Stimulated activated CD4-positive, alpha-beta T cell treated with anti-CD3 and anti-CD28 coated beads, TNF-alpha, amount 100 ng/mL, for 1 hour (primary cell): ENCODE data around the gene AUTS2.
A peak's percentile ranks its signal among the peaks of the same experiment; 100 is the strongest.
"Not testable (repeated sequence)": the region's sequence is repeated elsewhere in the genome, so short reads cannot be mapped to it uniquely, and the experiment has no call there.

Experiments
- DNase-seq, 3 donors: peaks; one replicate each; pipeline ENCODE4 v3.0.0-alpha.2; 2020; ENCODE audit warnings: low read depth in 3 of 3, low spot score in 1 of 3

AUTS2 gene

DNA sequence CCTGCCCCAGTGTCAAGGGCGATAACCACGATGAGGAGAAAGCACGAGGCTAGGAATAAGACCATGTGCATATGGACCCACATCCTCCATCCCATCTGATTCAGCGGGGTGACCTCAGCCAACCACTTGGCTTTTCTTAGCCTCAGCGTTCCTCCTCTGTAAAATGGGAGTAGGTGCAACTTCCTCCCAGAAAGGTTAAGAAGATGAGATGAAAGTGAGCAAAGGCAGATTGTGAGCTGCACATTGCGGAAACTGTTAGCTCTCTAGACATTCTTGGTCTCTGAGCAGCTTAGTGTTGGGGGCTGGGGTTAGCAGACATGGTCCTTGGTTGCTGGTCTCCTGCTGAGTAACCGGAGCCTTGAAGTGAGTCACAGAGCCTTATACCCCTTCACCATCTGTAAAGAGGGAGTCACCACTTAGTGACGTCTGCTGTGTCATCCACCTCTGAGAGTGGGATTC, 1036.4 kb downstream of the AUTS2 start:
- DNase-seq, result no peak

DNA sequence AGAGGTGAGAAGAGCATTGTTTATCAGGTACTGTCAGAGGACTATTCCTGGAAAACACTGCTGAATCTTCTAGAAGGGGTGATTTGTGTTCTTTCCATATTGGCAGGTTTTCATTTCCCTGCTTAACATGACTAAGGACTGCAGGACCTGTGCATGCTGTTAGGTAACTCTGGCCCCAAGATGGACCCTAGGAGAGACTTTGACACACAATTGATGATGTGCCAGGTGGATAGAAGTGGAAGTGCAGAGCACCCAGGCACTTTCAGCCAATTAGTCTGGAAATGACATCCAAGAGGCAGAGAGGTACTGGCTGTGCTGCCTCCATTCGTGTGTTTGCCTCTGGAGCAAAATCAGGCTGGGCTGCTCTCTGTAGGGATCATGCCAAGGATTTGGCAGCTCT, 1037.4 kb downstream of the AUTS2 start:
- no peak for DNase-seq

DNA sequence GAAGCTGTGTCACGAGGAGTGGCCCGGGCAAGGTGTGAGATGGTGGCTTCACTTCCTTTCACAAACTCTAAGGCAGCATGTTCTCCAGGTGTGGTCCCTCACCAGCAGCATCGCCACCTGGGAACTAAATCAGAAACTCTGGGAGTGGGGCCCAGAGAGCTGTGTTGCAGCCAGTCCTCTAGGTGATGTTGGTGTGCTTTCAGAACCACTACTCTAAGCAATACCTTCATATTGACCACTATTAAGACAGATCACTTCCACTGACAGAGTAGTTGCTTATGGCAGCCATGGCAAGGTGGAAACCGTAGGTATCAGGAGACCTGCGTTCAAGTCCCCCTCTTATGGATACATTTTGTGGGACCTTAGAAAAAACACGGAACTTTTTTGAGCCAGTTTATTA, 1037.9 kb downstream of the AUTS2 start:
- DNase-seq, result no peak

DNA sequence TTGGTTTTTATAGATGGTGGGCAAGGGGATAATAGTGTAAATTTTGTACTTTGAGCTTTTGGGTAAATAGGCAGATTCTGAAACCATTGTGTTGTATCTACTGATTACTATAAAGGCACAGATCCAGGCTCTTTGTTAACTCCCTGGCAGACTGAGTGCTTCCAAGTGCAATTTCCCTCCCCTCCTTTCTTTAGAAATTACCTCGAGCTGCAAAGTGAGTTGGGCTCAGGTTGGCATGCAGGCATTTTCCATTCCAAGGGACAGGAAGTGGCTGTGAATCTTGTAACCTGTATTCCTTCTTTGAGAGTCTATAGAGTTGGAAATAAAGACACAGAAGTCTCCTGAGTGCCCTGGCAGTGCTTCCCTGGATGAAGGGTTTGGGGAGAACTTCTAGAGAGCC, 1039.5 kb downstream of the AUTS2 start:
- DNase-seq, result no peak

DNA sequence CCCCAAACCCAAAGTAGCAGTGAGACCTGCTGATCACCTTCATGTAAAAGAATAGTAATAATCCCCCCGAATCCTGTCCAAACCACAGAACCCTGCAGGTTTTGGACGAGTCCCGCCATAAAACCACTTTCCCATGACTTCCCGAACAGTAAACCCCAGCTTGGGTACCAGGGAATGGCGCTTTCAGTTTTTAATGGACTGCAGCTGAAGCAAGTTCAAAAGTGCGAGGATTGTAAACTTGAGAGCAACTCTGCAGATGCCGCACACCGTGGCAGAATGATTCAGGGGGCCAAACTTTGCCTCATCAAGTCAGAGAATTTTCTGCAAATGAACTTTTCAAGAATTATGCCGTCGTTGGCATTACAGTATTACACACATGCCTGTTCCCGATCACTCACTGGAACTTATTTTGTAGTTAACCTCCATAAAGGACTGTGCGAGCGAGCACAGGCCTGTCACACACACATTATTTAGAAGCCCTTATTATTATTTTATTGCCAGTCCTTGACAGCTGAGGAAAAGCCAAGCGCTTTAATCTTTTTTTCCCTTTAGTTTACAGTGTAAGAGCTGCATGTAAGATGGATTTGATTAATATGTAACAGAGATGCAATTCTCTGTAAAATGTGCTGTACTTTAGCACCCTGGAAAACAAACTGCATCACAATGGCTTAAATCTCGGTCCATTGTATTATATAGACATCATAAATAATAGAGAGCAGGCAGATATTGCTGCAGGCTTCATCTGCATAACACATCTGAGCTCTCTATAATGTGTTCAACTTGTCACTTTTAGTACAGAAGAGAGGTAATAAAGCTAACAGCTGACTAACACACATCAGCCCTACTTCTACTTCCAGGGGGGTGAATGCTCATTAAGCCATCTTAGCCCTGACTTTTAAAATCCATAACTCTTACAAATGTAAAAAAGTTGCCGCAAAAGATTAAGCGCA, 1040.2 kb downstream of the AUTS2 start:
- DNase-seq, result no peak

DNA sequence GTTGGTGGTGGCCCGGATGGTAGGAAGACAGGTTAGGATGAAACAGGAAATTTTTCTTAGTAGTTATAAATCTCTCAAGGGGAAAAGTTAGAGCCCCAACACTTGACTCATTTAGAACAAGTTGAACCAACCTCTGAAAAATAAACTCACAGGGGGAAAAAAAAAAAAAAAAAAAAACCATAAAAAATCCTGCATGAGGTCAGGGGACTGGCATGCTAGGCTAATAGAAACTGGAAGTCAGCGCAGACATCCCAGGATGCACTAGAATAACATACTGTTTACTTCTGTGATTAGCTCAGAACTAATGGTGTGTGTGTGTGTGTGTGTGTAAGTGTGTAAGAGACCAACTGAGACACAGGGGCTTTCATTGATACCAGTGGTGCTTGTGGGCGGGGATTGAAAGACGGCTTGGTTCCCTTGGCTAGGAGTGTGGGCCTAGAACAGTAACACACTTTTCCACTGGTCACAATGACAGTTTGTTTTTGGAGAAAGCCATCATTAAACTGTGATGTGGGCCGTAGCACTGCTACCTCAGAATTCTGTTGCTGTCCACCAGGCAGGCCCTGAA, 1042.1 kb downstream of the AUTS2 start:
- no peak for DNase-seq

DNA sequence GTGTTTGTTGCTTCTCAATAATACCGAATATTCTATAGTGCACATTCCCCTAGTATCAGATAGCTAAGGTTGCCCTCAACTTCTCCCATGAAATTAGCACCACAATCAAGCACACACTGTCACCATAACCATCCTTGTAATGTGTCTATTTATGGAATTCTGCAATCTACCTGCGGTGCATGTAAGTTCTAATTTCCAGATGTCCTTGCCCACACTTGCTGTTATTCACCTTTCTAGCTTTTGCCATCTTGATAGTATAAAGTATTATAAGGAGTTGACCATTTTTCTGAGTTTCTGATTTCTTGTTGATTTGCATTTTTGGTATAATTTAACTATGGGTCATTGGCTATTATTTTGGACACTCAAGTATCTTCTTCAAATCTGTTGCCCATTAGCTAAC, 1043.6 kb downstream of the AUTS2 start:
- DNase-seq, result no peak

DNA sequence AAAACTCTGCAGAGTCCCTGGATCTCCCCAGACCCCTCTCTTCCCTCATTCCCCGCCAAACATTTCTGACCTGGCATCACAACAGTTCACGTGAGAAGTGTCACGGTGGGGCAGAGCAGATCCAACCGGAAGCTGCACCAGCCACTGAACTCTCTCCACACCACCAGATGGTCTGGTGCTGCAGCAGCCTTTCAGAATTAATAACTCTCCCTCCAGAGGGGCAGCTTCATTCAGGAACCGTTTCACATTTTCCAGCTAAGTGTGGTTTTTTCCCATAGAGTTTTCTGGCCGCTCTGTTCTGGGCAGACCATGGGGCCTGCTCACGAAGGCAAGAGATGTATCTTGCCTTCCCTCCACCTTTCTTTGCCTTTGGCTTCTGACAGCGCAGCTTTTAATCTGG, 1047.0 kb downstream of the AUTS2 start:
- DNase-seq, result no peak

DNA sequence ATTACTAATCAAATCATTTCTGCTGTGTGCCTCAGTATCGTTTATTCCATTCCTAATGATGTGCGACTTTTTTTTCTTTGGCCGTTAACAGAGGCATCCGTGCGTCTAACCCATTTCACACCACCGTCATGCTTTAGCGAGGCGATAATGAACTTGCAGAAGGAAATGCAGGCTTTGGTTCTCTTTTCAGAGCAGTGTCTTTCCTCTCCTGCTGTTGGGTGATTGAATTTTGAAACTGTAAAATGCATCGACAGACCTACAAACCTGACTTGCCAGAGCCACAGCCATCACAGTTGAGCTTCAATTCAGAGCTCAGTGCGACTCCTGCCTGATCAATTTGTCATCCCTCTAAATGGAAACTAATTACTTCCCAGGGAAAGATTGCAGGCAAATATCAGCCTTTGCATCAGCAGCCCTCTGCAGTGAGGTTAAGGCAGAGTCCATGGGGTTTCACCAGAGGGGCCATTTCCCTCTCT, 1047.6 kb downstream of the AUTS2 start:
- no peak for DNase-seq

DNA sequence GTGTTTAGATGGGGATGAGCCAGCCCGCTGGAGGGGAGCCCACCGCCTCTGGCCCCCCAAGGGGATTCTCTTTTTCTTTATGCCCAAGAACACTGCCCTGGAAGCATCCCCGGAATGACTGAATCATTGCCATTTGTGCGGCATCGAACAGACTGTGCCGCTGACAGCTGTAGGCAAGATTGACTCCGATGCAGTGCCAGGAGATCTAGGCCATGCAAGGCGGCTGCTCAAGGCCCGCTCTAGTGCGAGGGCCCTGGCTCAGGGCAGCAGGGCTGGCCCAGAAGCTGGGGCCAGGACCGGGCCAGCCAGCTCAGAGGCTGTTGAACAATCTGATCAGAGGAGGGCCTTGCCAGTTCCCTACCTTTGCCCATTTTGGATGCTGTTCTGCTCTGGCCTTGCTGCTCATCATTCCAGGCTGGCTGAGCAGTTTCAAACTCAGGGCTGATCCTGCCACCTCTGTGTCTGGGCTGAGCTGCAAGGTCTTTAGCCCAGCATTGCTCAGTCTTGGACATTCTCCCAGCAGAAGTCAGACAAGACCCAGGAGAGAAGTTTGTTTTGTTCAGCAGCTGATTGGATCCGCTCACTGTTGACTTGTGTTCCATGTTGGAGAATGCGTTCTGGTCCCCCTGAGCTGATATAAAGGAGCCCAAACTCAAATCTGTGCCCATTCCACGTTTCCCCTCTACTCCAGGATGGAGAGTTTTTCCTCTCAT, 1048.4 kb downstream of the AUTS2 start:
- no peak for DNase-seq

DNA sequence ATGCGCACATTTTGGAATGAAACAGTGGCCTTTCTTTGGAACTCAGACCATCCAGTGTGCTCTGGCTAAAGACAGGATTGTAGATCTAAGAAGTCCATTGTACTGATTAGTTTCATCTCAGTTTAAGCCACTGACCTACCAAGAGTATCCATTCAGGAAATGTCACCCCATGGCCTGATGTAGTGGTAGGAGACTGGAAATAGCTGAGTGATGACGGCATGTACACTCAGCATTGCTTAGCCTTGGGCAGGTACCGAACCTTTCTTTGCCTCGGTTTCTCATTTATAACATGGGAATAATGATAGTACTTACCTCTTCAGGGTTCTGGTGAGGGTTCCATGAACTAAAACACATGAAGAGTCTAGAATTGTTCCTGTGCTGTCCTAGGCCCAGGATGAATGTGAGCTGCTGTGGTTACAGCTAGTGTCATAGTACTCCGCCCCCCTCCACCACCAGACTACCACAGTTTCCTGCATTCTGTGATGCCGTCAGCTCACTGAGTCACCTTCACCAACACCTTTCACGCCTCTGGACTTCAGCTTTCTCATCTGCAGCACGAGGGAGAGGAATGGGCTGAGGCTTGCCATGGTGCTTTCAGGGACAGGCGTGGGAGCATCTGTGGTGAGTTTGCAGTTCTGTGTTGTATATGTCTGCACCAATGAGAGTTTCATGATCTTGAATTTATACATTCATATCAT, 1049.7 kb downstream of the AUTS2 start:
- DNase-seq, result peak; percentile 15 to 42 (median 35)

DNA sequence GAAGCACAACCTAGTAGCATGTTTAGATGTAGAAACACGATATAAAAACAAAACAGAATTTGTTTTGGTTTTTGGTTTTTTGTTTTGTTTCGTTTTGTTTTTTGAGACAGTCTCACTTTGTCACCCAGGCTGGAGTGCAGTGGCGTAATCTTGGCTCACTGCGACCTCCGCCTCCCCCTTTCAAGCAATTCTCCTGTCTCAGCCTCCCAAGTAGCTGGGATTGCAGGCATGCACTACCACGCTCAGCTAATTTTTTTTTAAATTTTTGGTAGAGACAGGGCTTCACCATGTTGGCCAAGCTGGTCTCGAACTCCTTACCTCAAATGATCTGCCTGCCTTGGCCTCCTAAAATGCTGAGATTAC, 1050.2 kb downstream of the AUTS2 start:
- DNase-seq, result not testable (repeated sequence)

DNA sequence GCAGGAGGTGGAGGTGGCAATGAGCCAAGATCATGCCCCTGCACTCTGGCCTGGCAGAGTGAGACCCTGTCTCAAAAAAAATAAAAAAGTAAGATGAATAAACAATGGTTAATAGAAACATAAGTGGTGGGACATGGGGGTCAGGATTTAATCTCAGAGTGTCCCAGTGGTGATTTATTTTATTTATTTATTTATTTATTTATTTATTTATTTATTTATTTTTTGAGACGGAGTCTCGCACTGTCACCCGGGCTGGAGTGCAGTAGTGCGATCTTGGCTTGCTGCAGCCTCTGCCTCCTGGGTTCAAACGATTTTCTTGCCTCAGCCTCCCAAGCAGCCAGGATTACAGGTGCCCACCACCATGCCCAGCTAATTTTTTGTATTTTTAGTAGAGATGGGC, 1051.0 kb downstream of the AUTS2 start:
- no peak for DNase-seq

DNA sequence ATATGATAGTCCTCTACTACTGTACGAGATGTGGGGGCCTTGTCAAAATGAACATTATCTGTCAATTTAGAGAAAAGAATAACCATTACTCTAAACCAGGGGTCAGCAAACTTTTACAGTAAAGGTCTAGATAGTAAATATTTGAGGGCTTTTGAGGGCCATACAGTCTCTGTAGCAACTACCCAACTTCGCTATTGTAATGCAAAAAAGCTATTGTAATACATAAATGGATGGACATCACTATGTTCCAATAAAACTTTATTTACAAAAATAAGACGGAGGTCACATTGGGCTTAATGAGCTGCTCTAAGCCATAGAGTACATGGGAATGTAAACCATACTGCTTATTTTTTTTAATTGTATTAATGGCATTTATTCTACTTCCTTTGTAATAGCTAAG, 1055.9 kb downstream of the AUTS2 start:
- DNase-seq, result no peak

DNA sequence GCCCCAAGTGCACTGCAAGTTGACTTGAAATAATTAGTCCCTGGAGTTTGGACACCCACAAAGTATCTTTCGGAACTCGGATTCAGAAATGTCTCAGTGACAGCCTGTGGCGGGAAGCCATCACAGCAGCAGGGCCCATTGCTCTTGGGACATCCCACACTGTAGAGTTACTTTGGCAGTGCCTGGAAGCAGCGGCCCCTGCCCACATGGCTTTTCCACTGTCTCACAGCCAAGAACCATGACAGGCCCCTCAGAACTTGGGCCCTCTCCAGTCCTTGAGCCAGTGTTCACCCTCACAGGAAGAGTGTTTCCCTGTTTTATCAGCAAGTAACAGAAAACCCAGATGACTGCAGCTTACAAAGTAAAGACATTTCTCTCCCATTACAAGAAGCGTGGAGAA, 1056.7 kb downstream of the AUTS2 start:
- no peak for DNase-seq

DNA sequence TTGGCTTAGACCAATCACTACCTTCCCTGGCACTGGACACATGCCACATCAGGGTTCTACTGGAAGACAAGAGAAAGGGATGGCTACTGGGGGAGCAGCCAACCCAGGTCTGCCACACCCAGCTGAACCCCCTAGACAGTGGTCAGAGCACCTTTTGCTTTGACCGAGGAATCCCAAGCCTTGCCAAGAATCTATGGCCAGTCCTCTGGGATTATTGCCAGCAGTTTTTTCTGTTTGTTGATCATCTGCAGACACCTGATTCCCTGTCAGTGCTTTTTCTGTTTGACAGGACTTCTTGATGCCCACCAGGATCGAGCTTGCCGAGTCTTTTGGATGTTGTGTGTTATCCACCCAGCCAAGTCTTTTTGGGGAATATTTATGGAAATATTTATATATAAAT, 1057.4 kb downstream of the AUTS2 start:
- no peak for DNase-seq

DNA sequence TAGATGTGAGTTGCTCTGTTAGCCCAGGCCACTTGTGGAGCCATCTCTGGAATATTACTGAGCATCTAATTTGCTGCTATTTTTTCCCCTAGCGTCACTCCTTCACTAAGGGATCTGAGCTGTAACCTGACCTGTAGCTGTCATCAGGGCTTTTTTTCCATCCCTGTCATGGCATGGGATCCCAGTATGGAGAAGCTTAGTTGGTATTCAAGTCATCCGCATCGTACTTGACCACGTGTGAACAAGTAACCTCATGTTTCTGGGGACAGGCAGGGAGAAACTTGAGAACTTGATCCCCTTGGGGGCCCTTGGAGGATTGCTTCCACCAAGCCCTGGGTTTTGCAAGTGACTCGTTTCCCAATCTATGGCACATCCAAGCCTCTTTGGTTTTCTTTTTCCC, 1059.3 kb downstream of the AUTS2 start:
- no peak for DNase-seq

DNA sequence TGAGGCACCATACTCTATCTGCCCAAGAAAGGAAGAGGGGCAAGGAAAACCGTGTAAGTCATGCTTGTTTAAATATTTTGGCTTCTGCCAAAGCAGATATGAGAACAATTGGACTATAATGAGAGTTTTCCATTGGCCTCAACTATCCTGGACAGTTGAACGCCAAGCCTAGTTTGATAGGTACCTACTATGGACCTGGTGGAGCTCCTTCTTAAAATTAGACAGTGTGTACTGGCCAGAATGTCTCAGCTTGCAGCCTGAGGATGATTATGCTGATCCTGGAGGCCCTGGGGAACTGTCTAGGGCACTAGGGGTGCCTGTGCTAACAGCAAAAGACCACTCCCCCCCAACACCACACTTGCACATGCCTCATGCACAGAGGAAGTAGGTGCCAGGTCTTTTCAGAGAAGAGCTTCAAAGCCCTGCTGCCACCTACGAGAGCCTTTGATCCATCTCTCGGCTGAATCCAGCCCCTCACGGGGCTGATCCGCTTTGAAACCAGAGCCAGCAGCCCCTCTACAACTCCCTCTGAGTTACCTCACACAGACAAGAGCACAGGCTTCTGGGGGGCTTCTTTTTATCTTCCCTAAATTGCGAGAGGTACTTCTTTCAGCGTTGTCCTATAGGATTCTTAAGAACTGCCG, 1059.8 kb downstream of the AUTS2 start:
- no peak for DNase-seq

DNA sequence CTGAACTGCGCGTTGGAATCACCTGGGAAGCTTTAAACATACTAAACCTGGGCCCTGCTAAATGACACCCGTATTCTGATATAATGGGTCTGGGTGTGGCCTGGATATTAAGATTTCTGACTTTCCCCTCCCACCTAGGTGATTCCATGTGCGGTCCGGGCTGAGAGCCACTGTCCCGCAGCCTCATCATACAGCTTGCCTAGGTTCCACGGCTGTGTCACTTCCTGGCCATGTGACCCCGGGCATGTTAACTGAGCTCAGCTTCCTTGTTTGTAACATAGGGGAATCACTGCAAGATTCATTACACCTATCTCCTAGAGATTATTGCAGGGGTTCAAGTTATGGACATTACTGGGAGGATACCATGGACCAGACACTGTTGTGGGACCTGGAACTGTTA, 1061.0 kb downstream of the AUTS2 start:
- DNase-seq, result no peak

DNA sequence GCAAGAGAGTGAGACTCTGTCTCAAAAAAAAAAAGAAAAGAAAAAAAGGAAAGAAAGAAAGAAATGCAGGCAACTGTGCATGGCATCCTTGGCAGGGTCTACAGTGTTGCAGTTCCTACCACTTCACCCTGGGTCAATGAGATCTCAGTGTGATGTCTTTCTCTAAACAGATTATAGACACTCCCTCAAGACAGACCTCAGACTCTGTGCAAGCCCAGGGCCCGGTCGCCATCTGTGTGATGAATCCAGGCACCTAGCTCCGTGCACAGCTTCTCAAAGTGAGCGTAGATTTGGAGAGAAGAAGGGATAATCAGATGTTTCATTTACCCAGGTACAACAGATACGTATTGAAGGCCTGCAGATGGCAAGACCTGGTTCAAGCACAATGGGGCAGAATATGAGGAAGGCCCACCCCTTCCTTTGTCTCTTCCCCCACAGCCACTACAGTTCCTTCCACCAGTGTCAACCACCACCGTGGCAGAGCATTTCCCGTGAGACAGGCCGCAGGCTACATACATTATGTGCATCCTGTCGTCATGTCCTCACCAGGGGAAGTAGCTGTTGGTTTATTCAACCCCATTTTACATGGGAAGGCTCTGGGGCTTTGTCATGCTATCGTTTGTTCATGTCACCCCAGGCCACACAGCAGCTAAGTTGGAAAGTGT, 1062.0 kb downstream of the AUTS2 start:
- DNase-seq, result no peak
